Thoracic aorta (tissue), 2 donors: ENCODE results near the gene HRAS. TPM values are rescaled to one million over a fixed set of nuclear protein-coding genes. Genes with fewer than 3 reads are reported as not detected.

Experiments used
- ATAC-seq: fragments of 150-250 bp; one replicate; pipeline ENCODE4 v1.8.0; 2017; ENCODE audit warnings: low read depth; ENCODE audit not compliant: insufficient number of reproducible peaks, low FRiP score
- DNase-seq: peaks from one replicate; pipeline ENCODE4 v3.0.0-alpha.2; 2020; ENCODE audit warnings: low spot score
- H3K27ac ChIP-seq, 2 donors: fragments of 200-600 bp; sonication (generic); 1 replicate in 1 of 2; 2 replicates in 1 of 2; pipeline ENCODE4 v1.5.1; 2016; ENCODE audit warnings: mild to moderate bottlenecking in 2 of 2, moderate library complexity in 2 of 2
- H3K27me3 ChIP-seq: fragments of 200-600 bp; sonication (generic); replicated peaks from 2 replicates; pipeline ENCODE4 v1.6.0; 2016; ENCODE audit warnings: mild to moderate bottlenecking; ENCODE audit not compliant: insufficient read depth
- H3K36me3 ChIP-seq: fragments of 200-600 bp; sonication (generic); one replicate; pipeline ENCODE4 v1.5.1; 2016
- H3K4me1 ChIP-seq, 2 donors: fragments of 200-600 bp; sonication (generic); 1 replicate in 1 of 2; 2 replicates in 1 of 2; pipeline versions ENCODE4 v1.5.1 to v1.6.0; 2016; ENCODE audit warnings: low read depth in 2 of 2, mild to moderate bottlenecking in 1 of 2; ENCODE audit not compliant: control insufficient read depth in 1 of 2
- H3K4me3 ChIP-seq: fragments of 200-600 bp; sonication (generic); 2 replicates; pipeline ENCODE4 v1.5.1; 2016; ENCODE audit warnings: mild to moderate bottlenecking
- H3K9me3 ChIP-seq: fragments of 200-600 bp; sonication (generic); 2 replicates; pipeline ENCODE4 v1.5.1; 2016
- total RNA-seq, 2 donors: library from RNA; depleted of rRNA; stranded (reverse); fragments of >200 nt; gene quantifications; one replicate each; pipeline versions ENCODE4 v1.1.0 to v1.2.3, GENCODE V29; 2016
- TF ChIP-seq, protein P1 (sequence below): fragments of 200-600 bp; sonication (generic); IDR thresholded peaks from one replicate; pipeline ENCODE4 v1.5.1; 2019; ENCODE audit warnings: antibody characterized with exemption

The HRAS gene
- total RNA-seq, 2 donors from 2014 or later, result 17.7 to 32.4 TPM

DNA sequence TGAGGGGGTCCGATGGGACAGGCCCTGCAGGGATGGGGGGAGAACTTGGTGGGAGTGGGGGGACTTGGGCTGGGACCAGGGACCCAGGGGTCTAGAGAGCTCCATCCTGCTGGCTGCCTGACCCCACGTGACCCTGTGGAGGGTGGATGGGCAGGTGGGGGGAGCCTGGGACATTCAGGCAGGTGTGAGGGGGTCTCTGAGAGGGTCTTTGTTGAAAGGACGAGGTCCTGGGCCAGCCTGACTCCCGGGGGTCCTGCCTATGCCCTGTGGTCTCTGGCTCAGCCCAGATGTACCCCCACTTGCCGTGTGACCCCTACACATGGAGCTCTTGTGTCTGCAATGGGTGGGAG is 9.4 kb upstream of the HRAS start:
- H3K4me1 ChIP-seq, result no peaks in the 10 kb centered on the region
- ATAC-seq, result no peak
- DNase-seq, result no peak
- H3K27ac ChIP-seq, result no peak overlapping the region
- H3K36me3 ChIP-seq, result no peaks in the 10 kb centered on the region
- no peaks in the 10 kb centered on the region for H3K9me3 ChIP-seq
- H3K4me3 ChIP-seq, result no peak overlapping the region
- TF ChIP-seq, protein P1, sequence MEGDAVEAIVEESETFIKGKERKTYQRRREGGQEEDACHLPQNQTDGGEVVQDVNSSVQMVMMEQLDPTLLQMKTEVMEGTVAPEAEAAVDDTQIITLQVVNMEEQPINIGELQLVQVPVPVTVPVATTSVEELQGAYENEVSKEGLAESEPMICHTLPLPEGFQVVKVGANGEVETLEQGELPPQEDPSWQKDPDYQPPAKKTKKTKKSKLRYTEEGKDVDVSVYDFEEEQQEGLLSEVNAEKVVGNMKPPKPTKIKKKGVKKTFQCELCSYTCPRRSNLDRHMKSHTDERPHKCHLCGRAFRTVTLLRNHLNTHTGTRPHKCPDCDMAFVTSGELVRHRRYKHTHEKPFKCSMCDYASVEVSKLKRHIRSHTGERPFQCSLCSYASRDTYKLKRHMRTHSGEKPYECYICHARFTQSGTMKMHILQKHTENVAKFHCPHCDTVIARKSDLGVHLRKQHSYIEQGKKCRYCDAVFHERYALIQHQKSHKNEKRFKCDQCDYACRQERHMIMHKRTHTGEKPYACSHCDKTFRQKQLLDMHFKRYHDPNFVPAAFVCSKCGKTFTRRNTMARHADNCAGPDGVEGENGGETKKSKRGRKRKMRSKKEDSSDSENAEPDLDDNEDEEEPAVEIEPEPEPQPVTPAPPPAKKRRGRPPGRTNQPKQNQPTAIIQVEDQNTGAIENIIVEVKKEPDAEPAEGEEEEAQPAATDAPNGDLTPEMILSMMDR, result no peak
- no peaks in the 10 kb centered on the region for H3K27me3 ChIP-seq

DNA sequence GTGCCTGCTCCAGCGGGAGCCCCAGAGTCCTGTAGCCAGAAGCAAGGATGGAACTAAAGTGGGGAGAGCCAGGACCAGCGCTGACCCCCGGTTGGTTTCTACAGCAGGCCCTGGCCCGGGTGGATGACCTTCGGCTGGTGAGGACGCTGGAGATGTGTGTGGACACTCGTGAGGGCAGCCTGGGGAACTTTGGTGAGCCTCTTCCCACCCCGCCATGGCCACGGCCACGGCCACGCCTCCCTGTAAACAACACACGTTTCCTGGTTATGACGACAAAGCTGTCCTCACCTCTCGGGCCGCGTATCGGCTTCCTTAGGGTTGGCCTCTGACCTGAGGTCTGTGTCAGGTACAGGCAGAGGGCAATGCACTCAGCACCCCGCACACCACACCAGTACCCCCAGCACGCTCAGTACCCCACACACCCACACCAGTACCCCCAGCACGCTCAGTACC is 6.1 kb upstream of the HRAS start:
- TF ChIP-seq, protein P1, result no peak
- ATAC-seq, result no peak
- H3K27ac ChIP-seq, result no peak overlapping the region
- H3K4me3 ChIP-seq, result no peak overlapping the region
- no peaks in the 10 kb centered on the region for H3K27me3 ChIP-seq
- no peaks in the 10 kb centered on the region for H3K36me3 ChIP-seq
- H3K4me1 ChIP-seq, result peaks cover 3 to 15% of the 10 kb centered on the region in 2 donors
- no peaks in the 10 kb centered on the region for H3K9me3 ChIP-seq
- DNase-seq, result no peak

DNA sequence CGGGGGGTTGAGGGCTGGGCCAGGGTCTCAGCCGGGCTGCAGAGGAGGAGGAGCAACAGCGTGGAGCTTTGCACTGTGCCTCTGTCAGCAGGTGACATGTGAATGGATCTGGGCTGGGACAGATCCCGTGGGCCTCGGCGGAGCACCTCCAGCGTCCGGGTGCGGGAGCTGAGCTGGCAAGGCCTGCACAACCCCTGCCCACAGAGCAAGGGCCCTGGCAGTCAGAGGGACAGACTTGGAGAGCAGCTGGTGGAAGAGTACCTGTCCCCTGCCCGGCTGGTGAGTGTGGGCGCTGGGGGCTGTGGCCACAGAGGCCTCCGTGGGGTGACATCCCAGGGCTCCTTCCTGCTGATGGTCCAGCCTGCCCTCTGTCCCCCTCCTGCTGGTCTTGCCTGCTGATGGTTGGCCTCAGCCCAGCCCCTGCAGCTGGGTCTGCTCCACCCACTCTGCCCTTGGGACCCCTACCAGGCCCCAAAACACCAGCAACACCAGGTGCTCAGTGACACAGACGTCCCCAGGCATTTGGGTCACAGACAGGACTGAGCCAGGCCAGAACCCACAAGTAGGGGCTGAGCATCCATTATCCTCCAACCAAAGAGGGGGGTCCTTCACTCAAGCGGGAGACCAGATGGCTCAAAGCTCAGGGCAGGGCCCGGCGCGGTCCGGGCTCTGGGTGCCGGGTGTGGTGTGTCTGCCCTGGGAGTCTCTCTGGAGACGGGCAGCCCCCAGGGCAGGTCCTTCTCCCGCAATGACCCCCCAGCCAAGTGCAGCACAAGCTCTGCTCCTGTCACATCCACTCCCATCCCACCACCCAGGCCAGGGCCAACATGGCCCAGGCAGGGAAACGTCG is 5.4 kb upstream of the HRAS start:
- no peaks in the 10 kb centered on the region for H3K36me3 ChIP-seq
- ATAC-seq, result no peak
- H3K4me3 ChIP-seq, result no peak overlapping the region
- TF ChIP-seq, protein P1, result no peak
- DNase-seq, result no peak
- H3K4me1 ChIP-seq, result peaks cover 9 to 21% of the 10 kb centered on the region in 2 donors
- no peaks in the 10 kb centered on the region for H3K27me3 ChIP-seq
- H3K9me3 ChIP-seq, result no peaks in the 10 kb centered on the region
- H3K27ac ChIP-seq, result no peak overlapping the region

DNA sequence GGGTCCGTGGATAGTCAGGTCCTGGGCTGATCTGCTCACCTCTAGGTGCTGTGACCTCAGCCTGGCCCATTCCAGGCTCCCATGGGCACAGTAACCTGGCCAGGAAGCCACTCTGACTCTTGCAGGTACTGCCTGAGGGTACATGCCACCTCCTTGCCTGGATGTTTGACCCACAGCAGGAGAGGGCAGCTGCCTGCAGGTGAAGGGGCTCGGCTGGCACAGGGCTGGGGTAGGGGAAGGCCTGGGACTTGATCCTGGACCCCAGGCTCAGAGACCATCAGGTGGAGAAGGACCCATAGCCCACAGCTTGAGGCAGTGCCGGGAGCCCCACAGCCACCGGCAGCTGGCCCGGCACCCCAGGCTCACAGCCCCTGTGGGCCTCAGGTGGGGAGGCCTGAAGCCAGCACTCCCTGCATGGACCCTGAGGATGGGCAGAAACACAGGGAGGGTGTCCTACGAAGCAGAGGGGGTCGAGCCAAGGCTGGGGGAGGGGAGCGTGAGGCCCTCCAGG is 4.7 kb upstream of the HRAS start:
- peaks cover 9 to 23% of the 10 kb centered on the region in 2 donors for H3K4me1 ChIP-seq
- no peak for ATAC-seq
- no peaks in the 10 kb centered on the region for H3K9me3 ChIP-seq

DNA sequence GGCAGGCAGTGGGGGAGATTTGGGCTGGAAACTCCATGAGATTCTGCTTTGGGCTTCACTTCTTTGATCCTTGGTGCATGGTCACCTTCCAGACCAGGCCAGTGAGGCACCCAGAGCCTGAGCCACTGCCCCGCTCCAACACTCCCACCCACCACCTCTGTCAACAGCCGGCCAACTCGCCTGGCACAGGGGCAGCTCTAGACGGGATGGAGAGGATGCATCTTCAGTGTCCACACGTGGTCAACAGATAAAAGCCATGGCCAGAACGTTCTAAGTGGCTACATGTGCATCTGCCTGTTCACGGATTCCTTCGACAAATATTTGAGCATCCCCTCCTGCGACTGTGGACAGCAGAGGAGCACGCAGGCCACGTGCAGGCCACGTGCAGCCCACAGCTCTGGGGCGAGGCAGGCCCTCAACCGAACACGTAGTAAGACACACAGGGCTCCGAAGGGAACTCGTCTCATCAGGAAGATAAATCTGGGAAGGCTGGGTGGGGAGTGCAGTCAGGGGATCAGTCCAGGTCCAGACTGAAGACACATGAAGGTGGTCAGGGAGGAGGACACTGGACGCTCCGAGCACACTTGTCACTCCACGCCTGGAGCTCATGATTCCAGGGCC is 3.2 kb upstream of the HRAS start:
- TF ChIP-seq, protein P1, result no peak
- Histone ChIP-seq H3K4me1 (peaks cover 16 to 35% of the 10 kb centered on the region in 2 donors), H3K36me3 (no peaks in the 10 kb centered on the region), H3K9me3 (no peaks in the 10 kb centered on the region), H3K27ac (no peak overlapping the region), H3K4me3 (no peak overlapping the region), H3K27me3 (no peaks in the 10 kb centered on the region)
- ATAC-seq (no peak), DNase-seq (no peak)

More for the DNA sequence above, 4.7 kb upstream of the HRAS start:
- H3K36me3 ChIP-seq, result no peaks in the 10 kb centered on the region
- DNase-seq, result no peak
- no peaks in the 10 kb centered on the region for H3K27me3 ChIP-seq
- TF ChIP-seq, protein P1, result no peak
- H3K4me3 ChIP-seq, result no peak overlapping the region
- no peak overlapping the region for H3K27ac ChIP-seq
